Dermis microvascular lymphatic vessel endothelial cell (primary cell): ENCODE measurements around the gene IGFBP2. TPM values are rescaled to one million over a fixed set of nuclear protein-coding genes. Genes with fewer than 3 reads are reported as not detected.
A peak's percentile ranks its signal among the peaks of the same experiment; 100 is the strongest.

ENCODE experiments used
- DNase-seq, 2 donors: peaks; one replicate each; pipeline versions ENCODE4 v3.0.0 to v3.0.0-alpha.2; 2010; ENCODE audit warnings: low read depth in 2 of 2
- total RNA-seq: library from RNA; depleted of rRNA; stranded (reverse); fragments of >200 nt; gene quantifications from 2 replicates; pipeline ENCODE4 v1.2.1, GENCODE V29; 2014

IGFBP2 gene
- total RNA-seq, 1 donor from 2014 or later = 53.0 TPM

DNA sequence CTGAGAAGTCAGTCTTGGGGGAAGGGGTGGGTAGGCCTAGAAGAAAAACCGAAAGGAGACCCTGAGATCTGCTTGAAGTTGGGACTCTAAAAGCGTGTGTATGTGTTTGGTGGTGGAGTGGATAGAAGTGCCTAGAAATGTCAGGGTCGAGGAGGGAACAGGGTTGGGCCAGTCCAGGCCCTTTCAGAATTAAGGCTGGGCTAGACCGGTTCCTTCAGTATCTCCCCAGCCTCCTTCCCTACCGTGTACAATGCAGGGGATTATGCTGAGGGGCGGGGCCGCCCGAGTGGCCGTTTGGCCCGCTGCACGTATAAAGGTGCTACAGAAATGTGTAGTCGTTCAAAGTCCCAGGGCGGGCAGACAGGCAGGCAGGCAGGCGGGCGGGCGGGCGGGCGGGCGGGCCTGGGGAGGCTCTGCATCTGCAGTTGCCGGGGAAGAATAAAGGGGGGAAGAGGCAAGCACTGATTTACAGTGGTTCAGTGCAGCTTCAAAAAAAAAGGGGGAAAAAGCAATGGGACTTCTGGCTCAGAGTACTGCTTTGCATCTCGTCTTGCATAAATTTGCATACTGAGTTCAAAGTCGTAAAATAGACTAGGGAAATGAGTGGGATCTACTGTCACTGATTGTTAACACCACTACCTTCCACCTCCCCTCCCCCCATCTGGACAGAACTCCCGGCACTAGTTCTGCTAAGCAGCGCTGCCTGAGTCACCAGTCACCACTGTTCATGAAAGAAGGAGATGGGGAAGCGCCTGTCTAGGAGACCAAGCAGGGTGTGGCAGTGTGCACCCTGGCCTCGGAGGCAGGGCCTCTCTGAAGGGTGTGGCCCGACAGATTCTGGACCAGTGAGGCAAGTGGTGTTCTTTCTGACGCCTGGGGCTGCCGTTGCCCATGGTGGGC is 3.6 kb downstream of the IGFBP2 start:
- DNase-seq = no peak

DNA sequence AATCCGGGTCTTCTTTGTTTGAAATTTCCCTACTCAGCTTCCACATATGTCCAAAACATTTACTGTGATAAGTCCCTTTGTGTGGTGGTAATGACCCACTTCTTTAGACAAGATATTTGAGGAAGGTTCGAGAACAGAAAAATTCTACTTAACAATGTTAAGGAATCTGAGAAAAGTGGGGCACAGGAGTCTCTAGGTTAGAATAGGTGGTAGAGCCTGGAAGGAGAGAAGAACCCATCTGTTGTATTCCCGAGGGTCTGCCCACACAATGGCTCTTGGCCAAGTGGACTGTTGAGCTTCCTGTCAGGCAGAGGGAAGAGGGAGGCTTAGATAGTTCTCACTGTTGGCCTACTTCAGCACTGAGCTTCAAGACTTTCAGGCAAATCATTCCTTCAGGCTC is 4.3 kb downstream of the IGFBP2 start:
- DNase-seq = no peak

DNA sequence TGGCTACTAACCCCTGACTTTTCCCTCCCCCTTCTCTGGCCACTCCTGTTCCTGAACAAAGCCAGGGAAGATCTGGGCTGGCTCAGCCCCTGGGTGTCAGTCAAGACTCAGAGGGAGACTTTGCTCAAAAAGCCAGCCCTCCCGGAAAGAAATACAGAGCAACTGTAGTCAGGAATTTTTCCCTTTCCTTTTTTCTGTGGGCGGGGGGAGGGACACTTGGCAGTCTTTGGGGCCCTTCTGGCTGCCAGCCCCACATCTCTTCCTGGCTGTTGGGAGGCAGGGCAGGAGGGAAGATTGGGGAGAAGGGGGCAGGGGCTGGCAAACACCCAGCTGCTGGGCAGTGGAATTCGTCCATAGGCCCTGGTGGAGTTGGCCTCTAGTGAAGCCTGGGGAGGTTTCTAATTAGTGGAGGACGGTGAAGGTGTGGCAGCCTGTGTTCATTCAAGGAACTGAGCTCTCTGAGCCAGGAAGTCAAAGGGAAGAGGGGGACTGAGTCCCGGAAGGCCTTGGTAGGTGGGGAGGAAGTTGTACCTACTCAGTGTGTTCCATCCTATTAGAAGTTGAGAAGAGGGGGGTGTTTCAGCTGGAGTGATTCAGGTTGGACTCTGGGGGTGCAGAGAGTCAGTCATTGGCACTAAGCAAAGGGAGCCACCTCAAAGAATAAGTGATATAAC is 10.9 kb downstream of the IGFBP2 start:
- DNase-seq = no peak

DNA sequence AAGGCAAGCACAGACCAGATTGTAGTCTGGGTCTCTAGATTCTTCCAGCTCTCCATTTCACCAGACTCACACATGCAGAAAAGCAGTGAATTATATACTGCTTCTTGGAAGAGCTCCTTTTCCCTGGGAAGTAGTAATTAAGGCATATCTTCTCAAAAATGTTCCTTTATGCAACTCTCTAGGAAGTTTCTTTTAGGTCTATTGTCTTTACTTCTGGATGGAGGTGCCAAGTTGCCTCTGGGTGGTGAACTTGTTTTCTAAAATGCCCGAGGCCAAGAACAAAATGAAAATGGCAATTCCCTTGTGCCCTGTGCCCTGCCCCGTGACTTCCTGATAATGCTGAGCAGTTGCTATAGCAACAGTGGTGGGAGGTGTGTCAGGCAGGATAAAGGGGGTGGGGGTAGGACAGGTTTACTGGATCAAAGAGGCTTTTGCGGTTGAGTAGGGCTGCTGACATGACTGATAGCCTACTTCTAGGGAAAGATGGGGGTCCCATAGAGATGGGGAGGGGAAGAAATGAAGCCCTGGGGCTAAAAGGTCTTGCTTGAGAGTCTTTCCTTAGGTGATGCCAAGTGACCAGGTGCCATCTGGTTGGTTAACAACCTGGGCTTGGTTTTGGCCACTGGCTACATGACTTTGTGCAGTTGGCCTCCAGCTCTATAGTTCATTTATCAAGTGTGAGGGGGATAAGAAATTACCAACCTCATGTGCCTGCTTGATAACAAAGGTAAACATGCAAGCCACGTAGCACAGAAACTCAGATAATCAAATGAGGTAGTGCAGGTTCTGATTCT is 11.8 kb downstream of the IGFBP2 start:
- no peak for DNase-seq

DNA sequence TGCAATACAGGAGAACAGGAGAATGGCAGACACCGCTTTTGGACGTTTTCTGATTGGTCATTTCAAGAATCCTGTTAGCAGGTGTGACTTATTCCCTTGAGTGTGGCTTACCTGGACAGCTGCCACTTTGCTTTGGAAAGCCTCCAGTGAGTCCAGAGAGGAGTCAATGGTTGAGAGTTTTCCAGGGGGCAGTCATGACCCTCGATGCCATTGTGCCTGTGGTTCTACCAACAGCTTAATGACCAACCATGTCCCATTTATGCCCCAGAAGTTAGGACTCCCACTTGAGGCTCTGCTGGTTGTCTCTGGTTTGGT is 12.4 kb downstream of the IGFBP2 start:
- no peak for DNase-seq

DNA sequence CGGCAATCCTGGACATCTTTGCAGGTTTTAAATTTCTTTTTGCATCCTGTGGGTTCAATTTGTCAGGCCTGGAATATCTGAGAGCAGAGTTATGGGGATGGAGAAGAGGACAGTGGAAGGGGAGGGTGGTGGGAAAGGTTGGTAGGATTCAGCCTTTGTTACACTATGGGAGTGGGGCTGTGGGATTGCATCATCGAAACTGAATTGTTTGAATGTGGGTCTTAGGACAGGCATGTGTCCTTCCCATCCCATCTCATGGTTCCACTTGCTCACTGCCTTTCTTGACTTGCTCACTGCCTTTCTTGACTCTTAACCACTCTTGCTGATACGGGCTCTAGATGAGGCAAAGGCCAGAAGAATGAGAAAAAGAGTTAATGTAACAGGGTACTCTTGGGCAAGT is 12.9 kb downstream of the IGFBP2 start:
- no peak for DNase-seq

DNA sequence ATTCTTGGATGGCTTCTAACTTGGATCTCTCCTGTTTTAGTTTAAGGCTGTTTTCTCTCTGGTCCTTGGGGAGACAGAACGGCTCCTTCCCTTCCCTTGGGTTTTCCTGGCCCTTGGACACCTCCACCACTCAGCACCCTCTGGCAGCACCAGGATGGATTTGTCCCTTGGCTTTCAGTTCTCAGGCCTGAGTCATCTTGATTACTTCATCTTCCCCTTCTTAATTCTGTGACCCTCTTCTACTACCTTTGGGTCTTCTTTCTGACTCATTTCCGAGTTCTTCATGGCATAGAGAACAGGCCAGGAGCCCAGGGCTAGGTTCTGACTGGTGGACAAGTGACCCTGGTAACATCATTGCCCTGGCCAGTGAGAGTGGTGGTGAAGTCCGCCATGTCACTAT is 14.9 kb downstream of the IGFBP2 start:
- DNase-seq = no peak

DNA sequence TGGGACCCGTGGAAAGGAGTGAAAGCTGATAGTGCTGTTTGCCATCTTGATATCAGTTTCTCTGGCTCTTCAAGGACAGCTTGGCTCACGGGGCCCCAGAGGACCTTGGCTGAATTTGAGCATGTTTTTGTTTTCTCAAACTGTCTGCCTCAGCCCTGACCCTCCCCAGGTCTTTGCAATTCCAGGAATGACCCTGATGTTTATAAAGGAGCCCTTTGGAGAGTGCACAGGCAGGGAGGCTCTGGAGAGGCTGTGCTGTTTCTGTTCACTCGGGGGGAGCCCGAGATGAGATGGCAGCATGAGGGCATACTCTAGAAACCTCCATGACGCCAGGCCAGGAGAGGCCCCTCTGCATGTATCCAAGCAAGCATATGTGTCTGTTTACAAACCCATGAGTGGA is 16.4 kb downstream of the IGFBP2 start:
- DNase-seq = no peak

DNA sequence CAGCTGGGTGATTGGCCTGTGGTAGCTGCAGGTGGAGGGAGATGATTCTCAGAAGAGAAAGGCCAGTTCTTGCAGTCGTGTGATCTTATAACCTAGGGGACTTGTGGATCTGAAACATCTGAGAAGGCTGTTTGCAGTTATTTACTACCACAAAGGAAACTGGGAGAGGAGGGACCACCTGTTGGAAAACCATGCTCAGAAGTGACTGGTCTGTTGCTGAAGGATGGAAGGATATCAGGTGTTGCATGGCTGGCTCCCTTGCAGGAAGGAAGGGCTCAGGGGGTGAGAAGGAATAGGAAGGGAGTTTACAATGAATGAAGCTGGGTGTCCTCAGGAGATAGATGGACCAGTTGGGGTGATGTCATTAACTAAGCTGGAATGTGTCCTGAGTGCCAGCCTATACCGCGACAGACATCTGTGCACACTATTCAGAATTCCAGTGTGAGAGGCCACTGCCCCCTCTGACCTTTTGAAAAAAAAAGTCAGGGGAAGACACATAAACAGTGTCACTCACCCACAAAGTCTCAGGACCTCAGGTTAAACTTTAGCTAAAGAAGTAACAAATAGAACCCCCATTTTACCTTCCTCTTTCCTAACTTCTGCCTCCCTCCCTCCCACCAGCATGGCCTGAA is 17.5 kb downstream of the IGFBP2 start:
- DNase-seq = no peak

DNA sequence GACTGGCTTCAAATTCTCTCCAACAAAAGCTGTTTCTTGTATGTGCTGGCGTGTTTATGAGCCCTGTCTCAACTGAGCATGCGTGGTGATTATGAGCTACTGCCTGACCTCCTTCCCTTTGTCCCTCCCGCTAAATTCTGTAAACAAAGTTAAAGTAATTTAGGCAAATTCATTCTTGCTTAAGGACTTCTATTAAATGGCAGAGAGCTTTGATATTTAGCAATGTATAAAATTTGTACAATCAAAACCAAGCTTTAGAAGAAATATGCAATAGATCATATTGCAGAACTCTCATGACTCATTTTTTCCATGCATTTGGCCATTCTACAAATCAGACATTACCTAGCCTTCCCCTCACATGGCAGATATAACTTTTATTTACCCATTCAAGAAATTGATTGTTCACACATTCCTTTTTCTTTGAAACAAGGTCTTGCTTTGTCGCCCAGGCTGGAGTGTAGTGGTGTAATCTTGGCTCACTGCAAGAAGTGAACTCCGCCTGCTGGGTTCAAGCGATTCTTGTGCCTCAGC is 18.2 kb downstream of the IGFBP2 start:
- peak; percentile 5 to 30 for DNase-seq

DNA sequence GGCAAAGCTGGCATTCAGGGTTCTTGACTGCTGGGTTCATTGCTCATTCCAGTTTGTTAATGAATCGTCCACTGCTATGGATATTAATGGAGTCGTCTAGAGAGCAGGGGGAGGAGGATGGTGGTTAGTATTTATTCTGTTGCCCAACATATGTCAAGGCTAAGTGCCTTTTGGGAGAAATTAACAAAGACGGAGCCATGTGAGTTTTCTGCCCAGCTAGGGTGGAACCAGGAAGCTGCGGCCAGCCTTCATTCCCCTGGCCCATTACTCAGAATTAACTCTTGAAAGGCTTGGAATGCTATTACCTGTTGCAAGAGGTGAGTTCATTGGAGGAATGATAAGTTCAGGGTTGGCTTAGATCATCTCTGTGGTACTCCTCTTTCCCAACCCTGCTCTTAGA is 19.3 kb downstream of the IGFBP2 start:
- DNase-seq = no peak

DNA sequence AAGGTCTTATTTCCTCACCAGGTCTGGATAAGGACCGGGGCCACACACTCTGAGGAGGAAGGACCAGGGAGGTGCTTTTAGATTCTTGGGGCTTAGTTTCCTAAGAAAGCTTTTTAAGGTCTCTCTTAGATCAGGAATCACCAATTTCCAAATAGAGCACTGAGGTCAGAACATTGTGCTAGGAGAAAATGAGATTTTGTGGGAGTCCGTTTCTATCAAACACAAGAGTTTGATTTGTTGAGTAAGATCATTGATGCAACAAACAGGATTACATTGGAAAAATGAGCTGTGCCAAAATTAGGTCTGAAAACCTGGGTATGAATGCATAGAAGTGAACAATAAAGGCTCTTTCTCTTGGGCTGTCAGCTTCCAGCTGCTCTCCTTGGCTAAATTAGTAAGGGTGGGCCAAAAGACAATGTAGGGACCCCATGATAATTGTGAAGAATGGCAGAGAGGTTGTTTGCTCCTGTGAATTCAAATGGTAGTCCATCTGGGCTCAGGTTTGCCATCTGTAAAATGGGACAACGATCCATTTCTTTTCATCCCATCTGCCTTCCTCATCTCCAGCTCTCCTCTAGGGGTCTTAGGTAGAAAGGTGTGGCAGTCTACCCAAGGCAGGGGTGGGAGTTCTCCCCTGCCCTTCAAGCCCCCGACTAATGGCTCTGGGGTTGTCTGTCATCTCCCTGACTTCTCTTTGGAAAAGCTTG is 20.0 kb downstream of the IGFBP2 start:
- no peak for DNase-seq

DNA sequence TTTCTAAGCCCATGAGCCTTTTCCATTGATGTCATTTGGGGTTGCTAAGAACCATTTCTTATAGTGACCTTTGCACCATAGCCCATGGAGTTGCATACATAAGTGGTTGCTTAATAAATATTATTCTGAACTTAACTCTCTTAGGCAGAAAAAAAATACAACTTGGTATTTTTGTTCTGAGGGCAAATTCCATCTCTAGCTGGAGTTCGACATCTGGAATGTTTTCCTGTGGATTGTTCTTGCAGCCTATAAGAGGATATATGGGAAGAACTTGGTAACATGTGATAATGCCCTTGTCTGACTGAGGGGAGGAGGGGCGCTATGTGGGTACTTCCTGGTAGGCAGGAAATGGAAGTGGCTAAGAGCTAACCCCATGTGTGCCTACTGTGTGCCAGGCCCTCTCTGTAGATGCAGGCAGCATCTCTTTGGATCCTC is 20.7 kb downstream of the IGFBP2 start:
- peak in 1 of 2 donors; percentile 5 for DNase-seq

DNA sequence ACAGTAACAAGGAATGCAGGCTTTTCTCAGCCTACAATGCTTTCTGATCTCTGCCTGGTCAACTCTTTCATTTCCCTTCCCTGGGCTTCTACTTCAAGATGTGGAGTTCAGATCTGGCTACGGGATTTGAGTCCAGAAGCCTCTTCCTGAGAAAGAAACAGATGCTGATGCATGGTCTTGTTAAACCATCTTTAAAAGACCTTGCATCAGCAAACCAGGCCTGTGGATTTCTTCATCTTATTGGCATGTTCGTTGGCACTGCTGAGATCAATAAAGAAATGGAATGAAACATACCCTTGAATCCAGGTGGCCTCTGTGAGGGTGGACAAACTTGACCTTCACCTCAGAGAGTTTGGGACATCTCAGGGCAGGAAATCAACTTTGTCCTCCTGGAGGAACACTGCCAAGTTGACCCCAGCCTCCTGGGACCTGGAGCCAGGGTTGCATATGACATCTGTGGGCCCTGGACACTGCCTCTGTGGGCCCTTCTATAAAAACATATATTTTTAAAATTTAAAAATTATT is 21.4 kb downstream of the IGFBP2 start:
- DNase-seq = no peak

DNA sequence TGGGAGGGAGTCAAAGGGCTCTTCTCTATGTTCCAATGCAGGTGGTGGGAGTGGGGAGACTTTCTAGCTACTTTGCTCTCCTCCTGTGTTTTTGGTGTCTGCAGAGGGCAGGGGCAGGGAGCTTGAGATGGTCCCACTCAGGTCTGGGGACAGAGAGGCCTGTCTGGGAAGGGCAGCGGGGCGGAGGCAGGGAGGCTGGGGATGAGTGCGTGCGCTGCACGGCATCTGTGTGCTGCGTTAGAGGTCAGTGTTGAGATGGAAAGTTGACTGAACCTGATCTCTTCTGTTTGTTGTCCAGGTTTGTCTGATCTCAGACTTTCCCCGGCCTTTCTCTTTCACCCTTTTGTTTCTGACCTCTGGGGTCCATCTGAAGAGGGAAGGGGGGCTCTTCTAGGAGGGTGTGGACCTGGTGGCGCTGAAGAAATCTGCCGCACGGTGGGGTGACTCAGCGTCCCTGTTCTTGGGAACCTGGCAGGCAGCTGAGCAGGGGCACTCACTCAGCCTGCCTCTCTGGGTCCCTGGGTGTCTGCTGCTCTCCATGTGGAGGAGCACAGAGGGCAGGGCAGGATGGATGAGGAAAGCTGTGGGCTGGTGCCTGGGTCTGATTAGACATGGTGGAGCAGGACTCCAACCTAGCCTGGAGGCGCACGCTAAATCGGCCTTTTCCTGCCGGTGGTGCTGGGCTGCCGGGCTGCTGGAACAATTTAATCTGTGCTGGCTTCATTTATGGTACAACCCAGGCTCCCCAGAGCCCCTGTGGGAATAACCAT is 24.1 kb downstream of the IGFBP2 start:
- DNase-seq = no peak

DNA sequence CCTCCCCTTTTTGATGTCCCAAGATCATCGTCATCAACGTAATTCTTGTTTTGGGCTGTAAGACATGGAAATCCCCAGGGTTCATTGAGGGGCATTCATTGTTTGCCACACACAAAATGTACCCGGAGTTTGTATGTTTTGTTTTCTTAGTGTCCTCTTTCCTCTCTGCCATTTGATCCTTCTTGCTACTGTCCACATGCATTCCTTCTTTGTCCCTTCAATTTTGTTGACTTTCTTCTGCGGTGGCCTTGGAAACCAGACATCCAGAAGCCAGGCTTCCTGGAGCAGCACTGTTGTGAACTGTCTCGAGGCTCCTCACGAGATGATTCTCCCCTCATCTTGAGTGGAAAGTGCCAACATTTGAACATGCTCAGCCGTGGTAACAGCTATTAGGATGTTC is 24.8 kb downstream of the IGFBP2 start:
- DNase-seq = no peak

DNA sequence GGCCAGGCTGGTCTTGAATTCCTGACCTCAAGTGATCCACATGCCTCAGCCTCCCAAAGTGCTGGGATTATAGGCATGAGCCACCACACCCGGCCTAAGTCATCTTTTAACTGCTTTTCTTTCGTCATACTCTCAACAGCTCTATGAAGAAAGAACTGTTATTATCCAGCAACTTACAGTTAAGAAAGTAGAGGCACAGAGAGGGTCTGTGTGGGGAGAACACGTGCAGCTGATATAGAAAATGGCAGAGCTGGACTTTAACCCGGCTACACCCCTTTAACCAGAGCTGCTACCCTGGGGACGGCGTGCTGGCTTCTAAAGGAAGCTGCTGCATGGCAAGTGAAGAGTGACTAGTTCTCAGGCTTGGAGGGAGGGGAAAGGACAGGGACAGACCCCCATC is 25.5 kb downstream of the IGFBP2 start:
- DNase-seq = no peak

DNA sequence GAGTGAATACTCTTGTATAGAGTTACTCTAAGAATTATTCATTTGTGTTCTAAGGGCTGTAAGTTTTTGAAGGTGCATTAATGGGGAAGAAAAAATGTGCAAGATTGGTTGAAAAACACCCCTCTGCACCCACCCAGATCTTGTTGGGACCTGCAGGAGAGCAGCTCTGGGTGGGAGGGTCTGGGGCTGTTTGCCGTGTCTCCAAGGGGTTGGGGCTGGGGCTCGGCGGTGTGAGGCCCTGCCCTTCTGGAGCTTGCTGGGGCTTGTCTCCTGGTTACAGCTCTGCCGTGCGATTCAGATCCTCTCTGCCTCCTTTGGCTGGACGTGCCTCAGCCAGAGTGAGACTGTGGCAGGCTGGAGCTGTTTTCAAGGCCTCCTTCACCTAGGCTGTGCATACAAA is 26.1 kb downstream of the IGFBP2 start:
- no peak for DNase-seq

DNA sequence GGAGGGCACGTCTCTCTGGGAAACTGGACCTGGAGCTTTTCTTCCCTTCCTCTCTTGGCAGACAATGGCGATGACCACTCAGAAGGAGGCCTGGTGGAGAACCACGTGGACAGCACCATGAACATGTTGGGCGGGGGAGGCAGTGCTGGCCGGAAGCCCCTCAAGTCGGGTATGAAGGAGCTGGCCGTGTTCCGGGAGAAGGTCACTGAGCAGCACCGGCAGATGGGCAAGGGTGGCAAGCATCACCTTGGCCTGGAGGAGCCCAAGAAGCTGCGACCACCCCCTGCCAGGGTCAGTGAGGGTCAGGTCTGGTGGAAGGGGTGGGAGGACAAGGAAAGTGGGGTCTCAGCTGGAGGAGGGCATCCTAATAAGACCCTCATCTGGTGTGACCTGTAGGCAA is 27.3 kb downstream of the IGFBP2 start:
- no peak for DNase-seq

DNA sequence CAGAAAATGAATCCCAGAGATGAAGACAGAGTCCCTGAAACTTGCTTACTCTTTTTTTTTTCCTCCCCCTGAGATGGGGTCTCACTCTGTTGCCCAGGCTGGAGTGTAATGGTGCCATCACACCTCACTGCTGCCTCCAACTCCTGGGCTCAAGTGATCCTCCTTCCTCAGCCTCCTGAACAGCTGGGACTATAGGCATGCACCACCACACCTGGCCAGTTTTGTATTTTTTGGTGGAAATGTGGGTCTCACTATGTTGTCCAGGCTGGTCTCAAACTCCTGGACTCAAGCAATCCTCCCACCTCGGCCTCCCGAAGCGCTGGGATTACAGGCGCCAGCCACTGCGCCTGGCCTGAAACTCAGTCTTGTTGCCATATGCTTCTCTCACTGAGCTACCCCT is 27.8 kb downstream of the IGFBP2 start:
- no peak for DNase-seq
